DMS 273 (cell line): ENCODE data around the gene SPTY2D1.
"Not testable (repeated sequence)": the region's sequence is repeated elsewhere in the genome, so short reads cannot be mapped to it uniquely, and the experiment has no call there.

Experiments
- DNase-seq: peaks from one replicate; lab custom pipeline; 2025; ENCODE audit not compliant: unreplicated experiment; lab: John Stamatoyannopoulos, UW

The SPTY2D1 gene

GRCh38 chr11:18618342-18619025 is 15.7 kb downstream of the SPTY2D1 start:
- no peak for DNase-seq

DNA sequence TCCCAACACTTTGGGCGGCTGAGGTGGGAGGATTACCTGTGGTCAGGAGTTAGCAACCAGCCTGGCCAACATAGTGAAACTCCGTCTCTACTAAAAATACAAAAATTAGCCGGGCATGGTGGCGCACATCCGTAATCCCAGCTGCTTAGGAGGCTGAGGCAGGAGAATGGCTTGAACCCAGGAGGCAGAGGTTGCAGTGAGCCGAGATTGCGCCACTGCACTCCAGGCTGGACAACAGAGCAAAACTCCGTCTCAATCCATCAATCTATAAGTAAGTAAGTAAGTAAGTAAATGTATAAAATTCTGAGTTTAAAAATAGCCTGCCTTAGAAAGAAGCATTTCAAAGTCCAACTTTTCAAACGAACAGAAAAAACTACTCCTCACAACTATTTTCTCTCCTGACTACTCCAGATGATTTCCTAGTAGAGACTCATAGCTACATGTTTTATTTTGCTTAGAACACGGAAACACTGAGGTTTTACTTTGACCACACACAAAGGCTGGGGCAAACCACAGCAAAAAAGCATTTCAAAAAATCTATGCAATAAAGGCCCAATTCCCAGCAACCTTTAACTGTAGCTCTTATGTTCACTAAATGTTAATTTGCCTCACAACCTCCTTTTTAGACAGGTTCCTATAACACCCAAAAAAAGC is 16.3 kb downstream of the SPTY2D1 start:
- DNase-seq = no peak

GRCh38 chr11:18615628-18616392 is 18.3 kb downstream of the SPTY2D1 start:
- DNase-seq = no peak

- DNase-seq = no peak
Measured at GRCh38 chr11:18614667-18615066, 19.5 kb downstream of the SPTY2D1 start.

DNA sequence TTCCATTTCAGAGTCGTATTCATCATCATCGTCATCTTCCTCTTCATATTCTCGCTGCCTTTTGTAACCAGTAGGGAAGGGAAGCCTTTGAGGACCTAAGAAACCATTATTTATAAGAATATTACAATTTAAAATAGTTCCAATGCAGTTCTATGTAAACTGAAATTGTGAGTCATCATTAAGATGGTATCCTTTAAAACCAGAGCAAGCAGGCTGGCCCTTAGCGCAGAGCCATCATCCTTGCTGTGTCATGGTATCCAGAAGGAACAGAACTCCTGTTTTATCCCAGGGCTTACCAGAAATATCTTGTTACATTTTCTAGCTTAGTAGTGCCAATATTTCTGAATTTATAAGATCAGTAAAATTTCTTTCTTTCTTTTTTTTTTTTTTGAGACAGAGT is 21.7 kb downstream of the SPTY2D1 start:
- no peak for DNase-seq

DNA sequence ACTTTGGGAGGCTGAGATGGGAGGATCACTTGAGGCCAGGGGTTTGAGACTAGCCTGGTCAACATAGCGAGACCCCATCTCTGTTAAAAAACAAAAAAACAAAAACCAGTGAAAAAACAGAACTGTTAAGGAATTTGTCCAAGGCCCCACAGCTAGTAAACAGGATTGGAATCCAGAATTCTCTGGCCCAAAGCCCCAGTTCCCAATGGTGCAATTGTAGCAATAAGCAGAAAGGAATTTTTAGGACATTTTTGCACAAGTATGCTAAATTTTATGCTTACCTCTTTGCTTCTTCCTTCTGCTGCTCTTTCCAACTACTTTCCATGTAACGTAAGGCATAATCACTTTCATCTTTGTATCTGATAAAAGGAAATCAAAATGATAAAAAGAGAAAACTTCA is 22.9 kb downstream of the SPTY2D1 start:
- DNase-seq = no peak

GRCh38 chr11:18608376-18608775 is 25.8 kb downstream of the SPTY2D1 start:
- DNase-seq = peak; percentile 4

DNA sequence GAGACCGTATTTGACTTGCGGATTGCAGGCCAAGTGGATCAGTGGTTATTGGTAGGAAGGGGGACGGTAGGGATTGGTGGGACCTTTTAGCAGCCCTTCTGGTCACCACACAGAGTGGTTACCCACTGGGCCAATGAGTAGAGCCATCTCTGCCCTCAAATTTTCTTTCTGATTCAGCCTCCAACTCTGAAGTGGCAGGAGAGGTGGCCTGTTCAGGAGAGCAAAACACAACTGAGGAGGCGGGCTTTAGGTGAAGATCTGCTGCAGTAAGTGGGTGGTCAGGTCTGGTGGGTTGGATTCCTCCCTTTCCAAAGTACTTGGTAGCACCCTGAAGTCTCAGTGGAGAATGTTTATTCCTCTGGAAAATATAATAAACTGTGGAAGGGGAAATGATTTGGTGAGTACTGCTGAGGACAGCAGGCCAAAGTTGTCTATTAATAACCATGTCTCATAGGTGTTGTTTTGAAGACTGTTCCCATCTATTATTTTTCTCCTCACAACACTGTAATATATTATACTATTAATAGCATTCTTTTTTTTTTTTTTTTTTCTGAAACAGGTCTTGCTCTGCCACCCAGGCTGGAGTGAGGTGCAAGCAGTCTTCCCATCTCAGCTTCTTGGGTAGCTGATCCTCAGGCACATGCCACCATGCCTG is 33.1 kb downstream of the SPTY2D1 start:
- no peak for DNase-seq

DNA sequence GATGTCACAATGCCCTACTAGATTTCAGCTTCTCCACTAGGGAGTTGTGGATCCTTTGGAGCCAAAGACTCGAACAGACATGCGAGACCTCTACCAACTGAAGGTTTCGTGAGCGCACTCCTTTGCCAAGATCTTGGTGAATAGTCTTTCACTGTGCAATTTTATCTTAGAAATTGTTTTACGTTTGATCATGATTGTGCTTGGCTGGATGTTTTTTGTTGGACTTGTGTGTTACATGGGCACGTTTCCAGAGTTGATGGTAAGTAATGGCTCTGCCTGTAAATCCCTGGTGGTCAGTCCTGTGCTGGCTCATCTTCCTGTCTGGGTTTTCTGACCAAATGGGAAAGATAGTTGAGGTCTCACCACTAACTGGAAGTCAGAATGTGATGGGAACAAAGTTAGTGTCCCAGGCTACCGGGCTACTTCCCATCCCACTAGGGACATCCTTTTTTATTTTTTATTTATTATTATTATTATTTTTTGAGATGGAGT is 34.4 kb downstream of the SPTY2D1 start, which contains the start of gene MISFA:
Gene MISFA, plus strand, starts transcription at position 51 of the 492 bp plus-strand sequence. Its CDS starts 140 bp downstream, at position 191.
- peak; percentile 21 for DNase-seq

DNA sequence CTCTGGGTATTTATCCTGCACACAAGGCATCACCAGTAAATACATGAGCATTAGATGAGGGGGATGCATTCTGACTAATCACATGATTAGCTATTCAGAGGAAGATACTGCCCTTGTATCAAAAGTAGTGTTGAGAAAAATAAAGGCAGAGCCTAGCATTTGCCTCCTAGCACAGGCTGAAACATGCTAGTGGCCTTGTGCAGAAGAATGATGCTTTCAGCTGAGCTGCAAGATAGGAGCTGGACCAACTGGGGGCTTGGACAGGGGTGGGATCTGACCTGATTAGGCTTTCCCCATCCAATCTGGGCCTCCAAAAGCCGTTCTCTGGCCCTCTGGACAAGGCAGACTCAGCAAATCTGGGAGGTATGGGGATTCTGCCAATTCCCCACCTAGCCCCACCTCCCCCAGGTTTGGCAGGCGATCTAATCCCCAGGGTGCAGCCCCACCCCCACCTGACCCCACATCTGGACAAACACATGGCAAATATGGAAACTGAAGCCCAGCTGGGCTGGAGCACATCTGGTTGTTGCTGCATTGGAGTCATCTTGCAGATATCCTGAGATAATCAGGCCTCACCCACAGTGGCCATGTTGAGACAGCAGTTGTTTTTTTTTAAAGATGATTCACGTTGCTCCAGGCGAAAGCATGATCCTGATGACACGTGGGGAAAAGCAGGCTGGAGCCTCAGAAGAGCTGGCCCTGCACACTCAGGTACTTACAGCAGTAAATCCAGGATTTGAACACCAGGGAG is 39.0 kb downstream of the SPTY2D1 start:
- no peak for DNase-seq

DNA sequence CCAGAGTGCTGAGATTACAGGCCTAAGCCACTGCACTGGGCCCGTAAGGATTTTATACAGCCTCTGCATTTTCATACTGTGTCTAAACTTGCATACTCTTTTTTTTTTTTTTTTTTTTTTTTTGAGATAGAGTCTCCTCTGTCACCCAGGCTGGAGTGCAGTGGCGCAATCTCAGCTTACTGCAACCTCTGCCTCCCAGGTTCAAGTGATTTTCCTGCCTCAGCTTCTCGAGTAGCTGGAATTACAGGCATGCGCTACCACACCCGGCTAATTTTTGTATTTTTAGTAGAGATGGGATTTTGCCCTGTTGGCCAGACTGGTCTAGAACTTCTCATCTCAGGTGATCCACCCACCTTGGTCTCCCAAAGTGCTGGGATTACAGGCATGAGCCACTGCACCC is 40.1 kb downstream of the SPTY2D1 start:
- DNase-seq = not testable (repeated sequence)

- no peak for DNase-seq
Measured at GRCh38 chr11:18590571-18590970, 43.6 kb downstream of the SPTY2D1 start.

DNA sequence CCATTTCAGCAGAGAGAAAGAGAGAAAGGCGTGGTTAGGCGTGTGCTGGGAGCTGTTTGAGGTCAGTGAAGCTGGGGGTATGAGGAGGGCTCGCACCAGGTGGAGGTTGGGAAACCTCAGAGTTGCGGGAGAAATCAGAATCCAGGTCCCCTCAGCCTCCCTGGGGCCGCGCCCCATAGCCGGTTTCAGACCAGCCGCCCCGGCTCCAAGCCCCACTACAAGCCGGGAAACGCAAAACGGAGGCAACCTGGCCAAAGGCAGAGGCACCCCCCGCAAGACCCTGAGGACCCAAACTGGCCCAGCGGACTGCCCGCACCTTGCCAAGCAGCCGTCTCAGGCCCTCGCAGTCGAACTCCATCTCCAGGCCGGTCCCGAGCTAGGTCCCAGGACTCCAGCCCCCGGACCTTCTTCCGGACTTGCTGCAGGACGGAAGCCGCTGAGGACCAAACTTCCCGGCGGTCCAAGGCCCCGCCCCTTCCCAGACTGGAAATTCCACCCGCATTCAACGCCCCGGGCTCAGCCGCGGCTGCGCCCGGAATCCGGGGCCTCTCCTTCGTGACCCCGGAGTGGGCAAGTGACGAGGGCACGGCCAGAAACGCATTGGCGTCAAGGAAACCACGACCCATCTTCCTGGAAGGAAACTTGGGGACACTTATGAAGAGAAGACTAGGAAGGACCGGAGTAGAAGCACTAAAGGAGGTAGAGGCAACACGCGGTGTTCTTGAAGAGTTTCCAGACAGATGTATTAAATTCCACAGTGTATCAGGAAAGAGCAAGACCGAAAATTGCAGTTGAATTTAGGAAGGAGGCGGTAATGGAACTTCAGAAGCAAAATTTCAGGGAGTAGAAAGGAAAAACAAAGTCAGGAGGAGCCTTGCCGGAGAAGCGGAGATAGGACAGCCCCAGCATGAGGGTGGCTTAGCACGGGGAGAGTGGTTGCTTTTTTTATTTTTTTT is 45.6 kb downstream of the SPTY2D1 start, which contains the start of gene UEVLD:
Gene UEVLD, minus strand, starts transcription at position 438 of the 956 bp plus-strand sequence. Its CDS starts 80 bp downstream, at position 358.
- DNase-seq = peak; percentile 89

- DNase-seq = no peak
Measured at GRCh38 chr11:18581825-18582224, 52.3 kb downstream of the SPTY2D1 start.

GRCh38 chr11:18580113-18580766 is 53.9 kb downstream of the SPTY2D1 start:
- no peak for DNase-seq

DNA sequence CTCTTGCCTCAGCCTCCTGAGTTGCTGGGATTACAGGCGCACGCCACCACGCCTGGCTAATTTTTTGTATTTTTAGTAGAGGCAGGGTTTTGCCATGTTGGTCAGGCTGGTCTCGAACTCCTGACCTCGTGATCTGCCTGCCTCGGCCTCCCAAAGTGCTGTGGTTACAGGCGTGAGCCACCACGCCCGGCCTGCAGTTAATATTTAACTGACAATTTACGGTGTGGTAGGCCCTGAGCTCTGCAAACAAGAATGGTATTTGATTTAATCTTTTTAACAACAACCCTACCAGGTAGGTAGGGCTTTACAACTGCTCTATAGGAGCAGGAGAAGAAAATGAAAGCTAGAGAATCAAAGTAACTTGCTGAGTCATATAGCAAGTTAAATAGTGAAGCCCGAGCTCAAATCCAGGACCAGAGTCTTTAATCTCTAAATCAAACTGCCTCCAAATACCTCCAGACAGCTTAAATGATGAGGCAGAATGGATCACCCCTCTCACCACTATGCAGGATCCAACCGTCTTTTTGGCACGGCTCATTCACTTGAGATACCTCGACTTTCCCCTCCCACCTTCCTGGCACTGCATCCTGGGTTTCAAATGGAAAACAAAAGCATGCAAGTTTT is 55.1 kb downstream of the SPTY2D1 start:
- no peak for DNase-seq

- no peak for DNase-seq
Measured at GRCh38 chr11:18575361-18575760, 58.8 kb downstream of the SPTY2D1 start.

DNA sequence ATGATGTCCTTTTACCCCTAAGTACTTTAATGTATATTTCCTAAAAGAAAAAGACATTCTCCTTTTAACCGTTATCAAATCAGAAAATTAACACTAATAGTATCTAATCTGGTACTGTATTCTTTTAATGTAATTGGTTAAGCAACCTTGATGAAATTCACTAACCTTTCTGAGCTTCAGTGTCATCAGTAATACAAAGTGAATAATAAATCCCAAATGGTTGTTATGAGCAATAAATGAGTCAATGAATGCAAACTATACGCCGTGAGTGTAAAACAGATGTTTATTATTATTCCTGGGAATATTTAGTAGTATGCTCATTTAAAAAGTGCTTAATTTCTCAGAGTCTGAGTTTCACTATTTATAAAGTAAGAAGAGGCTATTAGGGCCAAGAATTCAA is 67.1 kb downstream of the SPTY2D1 start:
- no peak for DNase-seq
